Activated CD4-positive, alpha-beta T cell treated with anti-CD3 and anti-CD28 coated beads, Interleukin-2, amount 50 U/mL, for 24 hours (primary cell): ENCODE measurements around the gene LENG1.
"Not testable (repeated sequence)": the region's sequence is repeated elsewhere in the genome, so short reads cannot be mapped to it uniquely, and the experiment has no call there.

Experiments used
- DNase-seq, 2 donors: peaks; one replicate each; pipeline ENCODE4 v3.0.0-alpha.2; 2020; ENCODE audit warnings: low read depth in 1 of 2, low spot score in 1 of 2

Gene LENG1

DNA sequence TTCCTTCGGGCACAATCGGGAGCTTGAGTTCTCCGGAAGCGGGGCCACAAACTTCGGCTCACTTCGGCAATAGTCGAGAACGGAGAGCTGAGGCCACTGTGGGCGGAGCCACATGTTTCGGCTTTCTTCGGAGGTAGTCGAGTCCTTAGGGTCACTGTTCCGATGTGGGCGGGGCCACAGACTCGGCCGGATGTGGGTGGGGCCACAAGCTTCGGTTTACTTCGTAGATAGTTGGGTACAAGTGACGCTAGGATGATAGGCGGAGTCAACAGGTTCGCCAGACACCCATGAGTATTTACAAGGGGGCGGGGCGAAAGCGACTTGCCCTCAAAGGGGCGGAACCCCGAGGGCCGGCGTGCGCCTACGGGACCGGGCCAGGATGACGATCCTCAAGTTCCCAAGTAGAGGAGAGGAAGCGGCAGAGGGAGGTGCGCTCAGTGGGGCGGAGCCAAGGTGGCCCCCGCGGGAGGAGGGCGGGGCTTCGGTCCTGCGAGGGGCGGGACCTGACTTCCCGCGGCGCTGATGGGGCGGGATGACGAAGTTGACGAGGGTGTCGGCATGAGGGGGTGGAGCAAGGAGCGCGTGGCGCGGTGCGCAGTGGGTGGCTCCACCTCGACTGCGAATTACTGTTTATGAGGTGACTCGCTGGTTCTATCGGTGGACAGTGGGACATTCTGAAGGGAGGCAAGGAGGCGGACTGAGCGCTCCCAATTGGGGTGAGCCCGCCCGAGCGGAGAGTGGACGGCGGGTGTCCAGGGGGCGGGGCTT, 30.4 kb upstream of the LENG1 start:
- DNase-seq = peak; percentile 100

DNA sequence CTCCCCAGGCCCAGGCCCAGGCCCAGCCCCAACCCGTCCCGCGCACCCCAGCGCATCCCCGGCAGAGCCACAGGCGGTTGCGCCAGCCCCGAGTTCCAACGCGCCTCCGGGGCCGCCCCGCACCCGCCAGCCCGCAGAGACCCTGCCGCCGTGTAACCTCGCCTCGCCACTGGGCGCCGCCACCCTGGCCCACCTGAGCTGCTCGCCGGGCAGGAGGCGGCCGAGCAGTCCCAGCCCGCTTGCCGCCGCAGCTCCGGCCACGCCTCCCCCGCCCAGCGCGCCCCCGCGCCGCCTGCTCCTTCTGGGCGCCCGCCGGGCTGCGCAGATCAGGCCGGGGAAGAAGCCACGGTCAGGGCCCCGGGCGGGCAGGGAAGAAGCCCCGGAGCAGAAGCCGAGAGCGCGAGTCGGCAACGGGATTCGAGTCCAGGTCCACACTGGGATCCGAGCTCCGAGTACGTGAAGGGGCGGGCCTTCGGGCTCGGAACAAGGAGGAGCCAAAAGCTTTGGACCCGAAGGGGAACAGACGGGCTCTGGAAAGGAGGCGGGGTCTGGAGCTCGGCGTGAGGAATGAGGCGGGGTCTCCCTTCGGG, 29.7 kb upstream of the LENG1 start, which contains the start of gene MBOAT7:
TSS of gene MBOAT7 (minus strand) at position 436 of the 590 bp plus-strand sequence. CDS start 1,072 bp downstream, outside the sequence.
- DNase-seq = no peak

DNA sequence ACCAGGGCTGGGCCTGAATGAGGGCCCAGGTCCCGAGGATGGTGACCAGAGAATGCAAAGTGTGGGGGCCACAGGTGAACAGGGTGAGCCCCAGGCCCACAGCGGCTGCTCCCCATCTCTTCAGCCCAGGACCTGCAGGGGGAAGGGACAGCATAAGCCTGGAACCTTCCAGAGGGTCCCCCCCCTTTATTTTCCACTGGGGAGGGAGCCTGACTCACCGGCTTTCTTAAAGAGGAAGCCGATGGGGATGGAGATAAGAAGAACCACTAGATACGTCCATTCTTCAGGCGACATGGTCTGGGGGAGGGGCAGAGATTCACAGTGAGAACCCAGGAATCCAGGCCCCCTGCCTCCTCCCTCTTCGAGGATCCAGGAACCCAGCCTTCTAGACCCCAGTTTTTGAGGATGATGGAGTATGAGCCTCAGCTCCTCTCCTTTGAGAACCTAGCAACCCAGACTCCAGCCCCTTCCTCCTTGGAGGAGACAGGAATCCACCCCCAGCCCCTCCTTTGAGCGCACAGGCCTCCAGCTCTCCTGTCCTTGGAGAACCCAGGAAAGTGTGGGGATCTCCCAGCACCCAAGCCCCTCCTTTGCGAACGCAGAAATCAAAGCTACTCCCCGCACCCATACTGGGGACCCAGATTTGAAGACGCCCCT, 28.8 kb upstream of the LENG1 start:
- DNase-seq = peak in 1 of 2 donors; percentile 56

DNA sequence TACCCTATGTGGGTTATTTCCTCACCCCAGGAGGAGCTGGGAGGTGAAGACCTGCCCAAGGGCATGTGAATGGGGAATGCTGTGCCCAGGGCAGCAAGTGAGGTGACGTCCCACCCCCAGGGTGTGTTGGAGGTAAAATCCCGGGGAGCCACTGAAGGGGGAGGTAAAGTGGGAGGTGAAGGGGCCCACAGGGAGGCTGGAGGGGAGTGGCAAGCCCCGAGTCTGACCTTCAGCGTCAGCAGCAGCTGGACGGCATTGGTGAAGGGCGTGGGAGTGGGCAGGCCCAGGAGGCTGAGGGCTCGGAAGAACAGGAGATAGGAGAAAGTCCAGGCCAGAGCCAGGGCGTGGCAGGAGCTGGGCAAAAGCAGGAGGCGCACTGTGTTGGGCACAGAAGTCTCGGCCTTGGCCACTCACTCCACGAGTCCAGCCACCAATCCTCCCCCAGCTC, 27.4 kb upstream of the LENG1 start:
- no peak for DNase-seq

DNA sequence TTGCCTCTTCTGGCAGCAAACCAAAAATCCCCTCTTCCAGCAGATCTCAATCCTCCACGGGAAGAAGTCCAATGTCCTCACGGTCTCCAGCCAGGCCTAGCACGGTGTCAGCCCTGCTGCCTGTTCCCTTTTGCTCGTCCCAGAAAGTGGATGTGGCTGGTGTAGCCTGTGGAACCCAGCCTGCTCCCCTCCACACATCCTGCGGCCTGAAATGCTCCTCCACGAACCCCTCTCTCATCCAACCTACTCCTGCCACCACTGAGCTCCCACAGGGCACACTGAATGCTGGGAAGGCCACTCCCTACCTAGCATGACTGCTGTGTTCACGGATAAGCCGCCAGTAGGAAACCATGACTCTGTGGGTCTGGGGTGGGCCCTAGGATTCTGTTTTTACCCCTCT, 26.8 kb upstream of the LENG1 start:
- DNase-seq = no peak

DNA sequence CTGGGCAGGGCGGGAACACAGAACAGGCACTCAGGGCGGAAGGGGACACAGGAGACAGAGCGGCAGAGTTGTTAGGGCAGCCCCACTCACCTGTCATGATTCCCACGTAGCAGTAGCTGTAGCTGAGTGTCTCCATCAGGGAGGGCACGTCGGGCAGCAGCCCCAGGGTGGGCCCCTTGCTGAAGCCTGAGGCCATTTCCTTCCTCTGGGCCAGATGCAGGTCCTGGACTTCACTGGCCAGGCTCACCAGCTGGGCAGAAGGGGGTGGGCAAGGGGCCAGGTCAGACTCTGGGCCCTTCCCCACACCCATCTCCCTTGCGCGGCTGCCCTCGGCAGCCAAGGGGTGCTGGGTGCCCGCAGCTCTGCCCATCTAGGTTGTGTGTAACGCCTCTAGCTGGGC, 23.9 kb upstream of the LENG1 start:
- no peak for DNase-seq

DNA sequence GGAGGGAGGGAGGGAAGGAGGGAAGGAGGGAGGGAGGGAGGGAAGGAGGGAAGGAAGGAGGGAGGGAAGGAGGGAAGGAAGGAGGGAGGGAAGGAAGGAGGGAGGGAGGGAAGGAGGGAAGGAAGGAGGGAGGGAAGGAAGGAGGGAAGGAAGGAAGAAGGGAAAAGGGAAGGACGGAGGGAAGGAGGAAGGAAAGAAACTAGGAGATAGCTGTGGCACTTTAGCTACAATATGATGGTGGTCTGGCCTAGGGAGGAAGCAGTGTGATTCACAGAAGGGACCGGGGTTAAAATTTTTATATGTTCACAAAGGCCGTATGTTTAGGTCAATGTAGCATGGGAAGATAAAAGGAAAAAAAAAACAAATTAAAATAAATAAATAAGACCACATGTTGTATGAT, 22.4 kb upstream of the LENG1 start:
- not testable (repeated sequence) for DNase-seq

DNA sequence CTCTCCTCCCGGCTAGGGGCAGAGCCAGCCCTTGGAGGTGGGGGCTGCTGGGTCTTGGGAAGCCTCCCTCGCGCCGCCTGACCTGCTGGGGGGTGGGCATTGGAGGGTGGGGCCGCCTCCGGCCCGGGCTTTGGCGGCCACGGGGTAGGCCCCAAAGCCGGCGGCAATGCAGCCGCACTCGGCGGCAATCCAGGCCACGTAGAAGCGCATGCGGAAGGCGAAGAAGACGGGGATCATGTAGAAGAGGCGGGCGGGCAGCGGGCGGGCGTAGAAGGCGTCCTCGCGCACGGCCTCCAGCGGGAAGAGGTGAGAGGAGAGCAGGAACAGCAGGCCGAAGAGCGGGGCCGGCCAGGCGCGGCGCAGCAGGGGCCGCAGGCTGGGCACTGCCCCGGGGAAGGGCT, 21.2 kb upstream of the LENG1 start:
- DNase-seq = no peak

DNA sequence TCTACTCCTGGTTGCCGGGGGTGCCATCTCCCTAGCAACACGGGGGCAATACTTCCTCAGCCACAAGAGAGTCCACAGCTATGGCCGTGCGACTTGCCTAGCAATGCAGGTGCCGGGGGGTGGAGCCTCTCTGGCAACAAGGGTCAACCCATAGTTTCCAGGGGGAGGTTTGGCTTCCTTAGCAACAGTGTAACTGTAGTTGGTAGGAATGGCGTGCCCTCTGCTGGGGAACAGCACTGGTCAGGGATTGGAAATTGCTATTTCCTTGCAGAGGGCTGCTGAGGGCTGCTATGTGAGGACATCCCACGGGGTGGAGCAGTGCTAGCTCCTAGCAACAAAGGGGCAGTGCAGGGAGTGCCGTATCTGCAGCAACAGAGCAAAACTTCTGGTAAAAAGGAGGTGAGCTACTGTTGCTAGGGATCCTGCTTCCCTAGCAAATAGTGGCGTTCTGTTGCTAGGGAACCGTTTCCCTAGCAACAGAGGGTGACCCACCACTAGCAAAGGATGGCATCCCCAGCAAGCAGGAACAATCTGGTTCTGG, 20.5 kb upstream of the LENG1 start:
- no peak for DNase-seq

DNA sequence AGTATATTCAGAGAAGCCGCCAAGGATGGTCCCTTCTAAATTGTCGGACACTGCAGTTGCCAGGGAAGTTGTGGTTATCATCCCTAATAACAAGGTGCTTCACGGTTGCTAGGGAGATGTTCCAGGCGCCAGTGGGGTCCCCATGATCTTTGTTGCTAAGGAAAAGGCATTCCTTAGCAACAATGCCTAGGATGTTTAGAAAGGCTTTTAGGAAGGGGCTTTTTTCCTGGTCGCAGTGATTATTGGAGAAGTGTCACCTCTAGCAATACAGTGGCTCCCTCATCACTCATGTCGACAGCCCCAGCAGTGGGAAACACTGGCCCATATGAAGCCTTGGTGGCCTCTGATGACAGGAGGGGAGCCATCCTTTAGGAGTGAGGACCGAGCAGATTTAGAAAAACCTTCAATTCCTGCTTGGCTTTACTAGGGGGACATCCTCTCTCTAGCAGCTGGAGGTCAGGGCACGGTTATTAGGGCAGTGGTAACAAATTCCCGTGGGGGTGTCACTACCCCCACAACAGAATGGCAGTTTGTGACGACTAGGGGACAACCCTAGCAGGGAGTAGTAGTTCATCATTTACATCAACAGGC, 19.8 kb upstream of the LENG1 start:
- DNase-seq = no peak

DNA sequence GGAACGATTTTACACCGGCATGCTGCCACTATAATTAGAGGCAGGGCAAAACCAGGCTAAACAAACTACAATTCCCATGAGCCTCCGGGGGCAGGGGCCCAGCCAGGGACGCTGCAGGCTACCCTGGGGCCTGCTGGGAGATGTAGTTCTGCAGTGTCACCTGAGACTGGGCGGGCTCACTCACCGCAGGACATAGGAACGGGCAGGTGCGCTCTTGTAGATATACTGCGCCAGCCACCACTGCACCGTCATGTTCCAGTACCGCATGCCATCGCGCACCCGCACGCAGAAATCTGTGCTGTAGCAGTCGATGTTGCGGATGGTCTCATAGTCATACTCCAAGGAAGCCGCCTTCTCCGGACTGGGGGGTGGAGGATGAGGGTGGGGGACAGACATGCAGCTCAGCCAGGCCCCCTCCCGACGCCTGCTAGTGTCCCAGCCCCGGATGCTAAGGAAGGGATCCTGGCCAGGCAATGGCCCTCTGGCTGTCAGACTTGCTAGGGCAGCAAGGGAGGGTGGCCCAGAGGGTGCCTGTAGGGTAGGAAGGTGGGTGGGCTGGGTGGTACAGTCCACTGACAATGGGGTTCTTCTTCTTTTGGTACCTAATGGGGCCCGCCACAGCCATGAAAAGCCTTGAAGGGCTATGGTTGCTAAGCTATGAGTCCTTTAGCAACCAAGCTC, 19.2 kb upstream of the LENG1 start:
- no peak for DNase-seq

DNA sequence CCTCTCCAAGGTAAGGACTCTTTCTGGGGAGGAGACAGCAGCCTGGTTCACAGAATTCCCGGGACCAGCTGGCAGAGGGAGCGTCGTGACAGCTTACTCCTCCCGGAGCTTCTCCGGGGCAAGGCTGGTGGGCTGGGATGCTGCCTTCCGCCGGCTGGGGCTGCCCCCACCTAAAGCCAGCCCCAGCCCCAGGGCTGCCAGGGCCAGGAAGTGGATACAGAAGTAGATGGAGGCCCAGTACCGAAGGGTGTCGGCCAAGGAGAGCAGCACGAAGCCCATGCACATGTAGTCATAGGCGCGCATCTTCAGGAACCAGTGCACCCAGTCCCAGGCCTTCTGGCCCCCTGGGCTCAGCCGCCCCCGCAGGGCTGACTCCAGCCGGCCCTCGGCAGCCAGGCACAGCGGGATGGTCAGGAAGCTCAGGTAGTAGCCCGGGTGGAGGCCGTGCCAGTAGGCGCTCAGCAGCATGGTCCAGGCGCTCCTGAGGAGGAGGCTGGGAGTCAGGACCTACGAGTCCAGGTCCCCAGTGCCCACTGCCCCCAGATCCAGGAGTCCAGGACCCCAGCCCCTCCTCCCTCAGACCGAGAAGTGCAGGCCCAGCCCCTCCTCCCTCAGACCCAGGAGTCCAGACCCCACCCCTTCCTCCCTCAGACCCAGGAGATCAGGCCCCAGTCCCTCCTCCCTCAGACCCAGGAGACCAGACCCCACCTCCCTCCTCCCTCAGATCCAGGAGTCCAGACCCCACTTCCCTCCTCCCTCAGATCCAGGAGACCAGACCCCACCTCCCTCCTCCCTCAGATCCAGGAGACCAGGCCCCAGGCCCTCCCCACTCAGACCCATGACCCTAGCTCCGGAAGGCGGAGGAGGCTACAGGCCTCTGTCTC, 14.7 kb upstream of the LENG1 start:
- no peak for DNase-seq

DNA sequence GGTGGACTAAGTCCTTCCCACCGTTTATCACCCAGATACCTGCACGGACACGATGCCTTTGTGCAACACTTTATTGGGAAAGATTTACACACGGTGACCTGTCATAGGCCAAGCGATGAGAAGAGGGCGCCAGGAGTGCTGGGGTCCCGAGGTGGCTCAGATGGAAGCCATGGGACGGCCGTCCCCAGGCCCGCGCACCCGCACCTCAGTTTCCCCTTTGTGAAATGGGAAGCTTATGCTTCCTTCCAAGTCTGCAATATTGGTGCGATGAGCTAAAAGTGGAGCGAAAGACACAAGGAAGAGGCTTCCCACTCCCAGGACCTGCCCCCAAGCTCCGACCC, 13.8 kb upstream of the LENG1 start:
- DNase-seq = no peak

DNA sequence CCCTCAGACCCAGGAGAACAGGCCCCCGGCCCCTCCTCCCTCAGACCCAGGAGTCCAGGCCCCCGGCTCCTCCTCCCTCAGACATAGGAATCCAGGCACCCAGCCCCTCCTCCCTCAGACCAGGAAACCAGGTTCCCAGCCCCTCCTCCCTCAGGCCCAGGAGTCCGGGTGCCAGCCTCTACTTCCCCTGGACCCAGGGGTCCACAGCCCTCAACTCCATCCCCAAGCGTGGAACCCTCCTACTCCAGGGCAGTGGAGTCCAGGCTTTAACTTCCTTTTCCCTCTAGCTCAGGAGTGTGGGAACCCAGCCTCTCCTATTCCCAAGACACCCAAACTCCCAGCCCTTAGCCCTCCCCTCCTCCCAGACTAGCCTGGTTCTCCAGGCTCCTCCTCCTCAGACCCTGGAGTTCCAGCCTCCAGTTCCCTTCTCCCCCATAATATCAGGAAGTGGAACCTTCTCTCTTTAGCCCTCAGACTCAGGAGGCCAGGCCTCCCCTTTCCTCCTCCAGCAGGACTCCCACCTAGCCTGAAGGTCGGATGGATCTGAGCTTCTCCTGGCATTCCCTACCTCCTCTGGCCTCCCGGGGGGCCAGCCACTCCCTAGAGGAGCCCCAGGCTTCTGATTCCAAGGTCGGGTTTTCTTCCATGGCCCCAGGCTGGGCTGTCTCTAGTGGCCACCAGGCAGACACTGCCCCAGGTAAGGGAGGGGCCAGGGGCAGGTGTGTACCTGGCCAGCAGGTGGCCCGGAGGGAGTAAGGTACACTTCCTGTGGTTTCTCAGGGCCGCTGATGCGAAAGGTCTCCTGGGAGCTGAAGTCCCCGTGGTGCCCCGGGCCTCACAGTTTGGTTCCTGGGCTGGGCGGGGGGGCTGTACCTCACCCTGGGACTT, 13.2 kb upstream of the LENG1 start, which contains the start of gene TMC4:
TSS of gene TMC4 (minus strand) at position 690 of the 888 bp plus-strand sequence. CDS start at position 647, 43 bp downstream.
- DNase-seq = no peak

DNA sequence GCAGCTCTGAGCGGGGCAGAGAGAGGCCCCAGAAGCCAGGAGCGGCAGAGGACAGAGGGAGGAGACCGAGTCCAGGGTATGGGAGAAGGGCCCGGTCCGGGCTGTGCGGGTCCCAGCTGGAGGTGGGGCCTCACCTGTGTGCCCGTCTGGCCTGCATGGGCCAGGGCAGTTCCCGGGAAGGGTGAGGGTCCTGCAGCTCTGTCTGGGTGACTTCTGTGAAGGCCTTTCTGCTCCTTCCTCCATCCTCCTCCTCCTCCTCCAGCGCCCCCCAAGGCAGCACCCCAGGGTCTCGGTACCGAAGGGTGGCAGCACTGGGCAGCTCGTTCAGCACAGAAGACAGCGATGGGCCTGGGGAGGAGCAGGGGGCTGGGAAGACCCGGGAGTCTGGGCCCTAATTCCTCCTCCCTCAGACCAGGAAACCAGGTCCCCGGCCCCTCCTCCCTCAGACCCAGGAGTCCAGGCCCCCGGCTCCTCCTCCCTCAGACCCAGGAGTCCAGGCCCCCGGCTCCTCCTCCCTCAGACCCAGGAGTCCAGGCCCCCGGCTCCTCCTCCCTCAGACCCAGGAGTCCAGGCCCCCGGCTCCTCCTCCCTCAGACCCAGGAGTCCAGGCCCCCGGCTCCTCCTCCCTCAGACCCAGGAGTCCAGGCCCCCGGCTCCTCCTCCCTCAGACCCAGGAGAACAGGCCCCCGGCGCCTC, 12.4 kb upstream of the LENG1 start:
- DNase-seq = not testable (repeated sequence)

DNA sequence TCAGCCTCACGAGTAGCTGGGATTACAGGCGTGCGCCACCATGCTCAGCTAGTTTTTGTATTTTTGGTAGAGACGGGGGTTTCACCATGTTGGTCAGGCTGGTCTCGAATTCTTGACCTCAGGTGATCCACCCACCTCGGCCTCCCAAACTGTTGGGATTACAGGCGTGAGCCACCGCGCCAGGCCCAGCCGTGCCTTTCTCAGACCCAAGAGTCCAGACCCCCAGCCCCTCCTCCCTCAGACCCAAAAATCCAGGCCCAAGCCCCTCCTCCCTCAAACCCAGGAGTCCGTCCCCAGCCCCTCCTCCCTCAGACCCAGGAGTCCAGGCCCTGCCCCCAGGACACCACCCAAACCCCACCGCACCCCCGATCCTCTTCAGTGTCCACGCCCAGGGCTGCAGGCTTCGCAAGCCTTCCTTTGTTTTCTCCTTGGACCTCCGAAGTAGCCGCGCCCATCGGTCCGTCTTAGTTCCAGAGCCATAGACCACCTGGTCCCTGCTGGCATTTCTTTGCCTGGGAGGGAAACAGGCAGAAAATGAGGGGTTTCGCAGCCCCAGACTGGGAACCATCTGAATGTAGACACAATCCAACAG, 9.7 kb upstream of the LENG1 start:
- DNase-seq = no peak

DNA sequence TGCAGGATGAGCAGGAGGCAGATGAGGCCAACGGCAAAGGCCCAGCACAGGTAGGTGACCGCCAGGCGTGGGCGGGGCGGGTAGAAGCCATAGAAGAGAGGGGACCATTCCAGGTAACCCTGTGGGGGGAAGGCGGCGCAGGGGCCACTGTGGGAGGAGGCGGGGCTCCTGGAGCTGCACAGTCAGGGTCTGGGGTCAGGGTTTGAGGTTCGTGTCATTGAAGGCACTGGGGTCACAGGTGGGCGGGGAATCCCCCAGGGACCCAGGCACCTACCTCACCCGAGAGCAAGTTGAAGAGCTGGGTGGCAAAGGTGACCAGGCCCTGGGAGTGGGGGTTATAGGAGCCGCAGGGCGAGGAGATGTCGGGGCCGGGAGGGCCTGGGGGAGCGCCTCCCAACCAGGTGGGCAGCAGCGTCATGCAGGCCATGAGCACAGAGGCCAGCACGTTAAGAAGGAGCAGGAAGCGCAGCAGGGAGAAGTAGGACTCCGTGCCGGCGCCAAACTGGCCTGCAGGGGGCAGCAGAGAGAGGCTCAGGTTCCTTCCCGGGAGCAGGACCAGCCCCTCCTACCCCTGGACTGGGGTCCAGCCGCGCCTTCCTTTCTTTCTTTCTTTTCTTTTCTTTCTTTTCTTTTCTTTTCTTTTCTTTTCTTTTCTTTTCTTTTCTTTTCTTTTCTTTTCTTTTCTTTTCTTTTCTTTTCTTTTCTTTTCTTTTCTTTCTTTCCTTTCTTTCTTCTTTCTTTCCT, 8.8 kb upstream of the LENG1 start:
- DNase-seq = peak; percentile 82 to 91
